Peyer's patch (tissue), 4 donors: Measurements from ENCODE around the gene GDPD5. TPM values are rescaled to one million over a fixed set of nuclear protein-coding genes. Genes with fewer than 3 reads are reported as not detected.

Source experiments
- DNase-seq, 3 donors: peaks; one replicate each; pipeline ENCODE4 v3.0.0-alpha.2; 2017 to 2019
- H3K27ac ChIP-seq, 4 donors: fragments of 200-600 bp; sonication (generic); one replicate each; pipeline ENCODE4 v1.5.1; 2016 to 2019
- H3K27me3 ChIP-seq, 2 donors: fragments of 200-600 bp; sonication (generic); one replicate each; pipeline ENCODE4 v1.5.1; 2019
- H3K36me3 ChIP-seq, 3 donors: fragments of 200-600 bp; sonication (generic); one replicate each; pipeline ENCODE4 v1.5.1; 2016 to 2019
- H3K4me1 ChIP-seq, 4 donors: fragments of 200-600 bp; sonication (generic); one replicate each; pipeline ENCODE4 v1.5.1; 2016 to 2019
- H3K4me3 ChIP-seq, 4 donors: fragments of 200-600 bp; sonication (generic); 1 replicate in 3 of 4; 2 replicates in 1 of 4; pipeline ENCODE4 v1.5.1; 2016 to 2019; ENCODE audit warnings: mild to moderate bottlenecking in 1 of 4
- H3K9me3 ChIP-seq, 4 donors: fragments of 200-600 bp; sonication (generic); one replicate each; pipeline ENCODE4 v1.5.1; 2016 to 2019; ENCODE audit warnings: mild to moderate bottlenecking in 1 of 4
- CTCF ChIP-seq, 6 experiments: fragments of 450-650 bp in 4 of 6; fragments of 200-600 bp in 2 of 6; sonication (generic) in 1 of 6; IDR thresholded peaks; one replicate each; pipeline ENCODE4 v1.5.1; 2017 to 2019; ENCODE audit warnings: antibody characterized with exemption in 6 of 6, mild to moderate bottlenecking in 3 of 6, moderate library complexity in 1 of 6
- POLR2A ChIP-seq, 2 donors: fragments of 450-650 bp; IDR thresholded peaks; one replicate each; pipeline ENCODE4 v1.5.1; 2017; ENCODE audit warnings: antibody characterized with exemption in 2 of 2, mild to moderate bottlenecking in 2 of 2, moderate library complexity in 2 of 2
- total RNA-seq, 4 donors: library from RNA; depleted of rRNA; stranded (reverse); fragments of >200 nt; gene quantifications; one replicate each; pipeline ENCODE4 v1.1.0, GENCODE V29; 2016

Gene GDPD5
- total RNA-seq, 4 donors from 2014 or later, result 2.5 to 48.9 (median 22.2) TPM

GRCh38 chr11:75518204-75518549, 7.6 kb downstream of the GDPD5 start:
- no peak overlapping the region for H3K27ac ChIP-seq
- DNase-seq, result no peak
- TF ChIP-seq CTCF (IDR thresholded peaks at IDR 0.05) (no peak), POLR2A (IDR thresholded peaks at IDR 0.05) (no peak)
- H3K4me1 ChIP-seq, result no peaks in the 10 kb centered on the region
- H3K4me3 ChIP-seq, result no peak overlapping the region
- H3K9me3 ChIP-seq, result no peaks in the 10 kb centered on the region
- H3K36me3 ChIP-seq, result no peaks in the 10 kb centered on the region
- H3K27me3 ChIP-seq, result no peaks in the 10 kb centered on the region

- H3K36me3 ChIP-seq, result no peaks in the 10 kb centered on the region
- no peaks in the 10 kb centered on the region for H3K9me3 ChIP-seq
- no peak for TF ChIP-seq CTCF (IDR thresholded peaks at IDR 0.05)
- TF ChIP-seq POLR2A (IDR thresholded peaks at IDR 0.05), result no peak
- DNase-seq, result no peak
- peak overlapping the region in 1 of 4 donors; percentile 42 for H3K27ac ChIP-seq
- no peaks in the 10 kb centered on the region for H3K27me3 ChIP-seq
- H3K4me1 ChIP-seq, result no peaks in the 10 kb centered on the region
- peak overlapping the region in 1 of 4 donors; percentile 6 for H3K4me3 ChIP-seq
Measured at GRCh38 chr11:75516886-75517285, 8.9 kb downstream of the GDPD5 start.

- no peak overlapping the region for H3K27ac ChIP-seq
- H3K4me1 ChIP-seq, result no peaks in the 10 kb centered on the region
- H3K9me3 ChIP-seq, result no peaks in the 10 kb centered on the region
- no peak for DNase-seq
- H3K27me3 ChIP-seq, result no peaks in the 10 kb centered on the region
- H3K36me3 ChIP-seq, result no peaks in the 10 kb centered on the region
- TF ChIP-seq POLR2A (IDR thresholded peaks at IDR 0.05) (no peak), CTCF (IDR thresholded peaks at IDR 0.05) (no peak)
- H3K4me3 ChIP-seq, result no peak overlapping the region
Measured at GRCh38 chr11:75516140-75516539, 9.6 kb downstream of the GDPD5 start.

DNA sequence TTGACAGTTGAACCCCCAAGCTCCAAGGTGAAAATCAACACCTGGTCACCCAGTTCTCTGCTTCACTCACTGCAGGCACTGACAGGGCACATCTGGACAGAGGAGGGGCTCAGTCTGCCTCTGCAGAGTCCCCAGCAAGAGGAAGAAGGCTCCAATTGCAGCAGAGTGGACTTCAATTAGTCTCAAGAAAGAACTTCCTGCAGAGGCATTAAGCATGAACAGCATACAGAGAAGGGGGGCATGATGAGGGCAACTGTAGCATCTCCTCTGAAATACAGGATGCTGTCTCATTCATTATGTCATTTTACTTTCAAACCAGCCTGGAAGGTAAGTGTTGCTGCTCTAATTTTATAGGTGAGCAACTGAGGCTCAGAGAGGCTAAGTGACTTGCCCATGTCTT, 11.1 kb downstream of the GDPD5 start:
- no peak for TF ChIP-seq POLR2A (IDR thresholded peaks at IDR 0.05)
- no peak for TF ChIP-seq CTCF (IDR thresholded peaks at IDR 0.05)
- DNase-seq, result no peak
- Histone ChIP-seq H3K4me3 (no peak overlapping the region), H3K4me1 (no peaks in the 10 kb centered on the region), H3K9me3 (no peaks in the 10 kb centered on the region), H3K36me3 (no peaks in the 10 kb centered on the region), H3K27ac (no peak overlapping the region), H3K27me3 (no peaks in the 10 kb centered on the region)

- H3K4me3 ChIP-seq, result no peak overlapping the region
- TF ChIP-seq POLR2A (IDR thresholded peaks at IDR 0.05) (no peak), CTCF (IDR thresholded peaks at IDR 0.05) (no peak)
- no peaks in the 10 kb centered on the region for H3K27me3 ChIP-seq
- H3K9me3 ChIP-seq, result no peaks in the 10 kb centered on the region
- no peak overlapping the region for H3K27ac ChIP-seq
- DNase-seq, result no peak
- no peaks in the 10 kb centered on the region for H3K36me3 ChIP-seq
- H3K4me1 ChIP-seq, result peaks cover 0 to 8% (median 4%) of the 10 kb centered on the region in 4 donors
Measured at GRCh38 chr11:75513250-75513649, 12.5 kb downstream of the GDPD5 start.

GRCh38 chr11:75510723-75511019, 15.1 kb downstream of the GDPD5 start:
- Histone ChIP-seq H3K9me3 (no peaks in the 10 kb centered on the region), H3K27me3 (no peaks in the 10 kb centered on the region), H3K4me1 (peaks cover 0 to 8% (median 4%) of the 10 kb centered on the region in 4 donors), H3K27ac (no peak overlapping the region), H3K36me3 (no peaks in the 10 kb centered on the region), H3K4me3 (no peak overlapping the region)
- TF ChIP-seq CTCF (IDR thresholded peaks at IDR 0.05) (no peak), POLR2A (IDR thresholded peaks at IDR 0.05) (no peak)
- DNase-seq, result no peak
